Neural cell (in vitro differentiated cells): ENCODE measurements around the gene SAA1. TPM values are rescaled to one million over a fixed set of nuclear protein-coding genes. Genes with fewer than 3 reads are reported as not detected.

Experiments
- H2AFZ ChIP-seq: fragments of 200-600, 300-800 bp; sonication (generic), shearing (Covaris generic); 2 replicates; pipeline ENCODE4 v1.6.0; 2014; ENCODE audit warnings: low read depth, mild to moderate bottlenecking, antibody characterized with exemption, low read length, moderate library complexity
- H3F3A ChIP-seq: fragments of 200-600 bp; shearing (Covaris generic); 2 replicates; pipeline ENCODE4 v1.6.1; 2016; ENCODE audit warnings: mild to moderate bottlenecking, moderate library complexity, mixed read lengths, antibody characterized with exemption, low read length; ENCODE audit not compliant: insufficient read depth, poor library complexity, severe bottlenecking
- H3K27ac ChIP-seq: fragments of 200-600, 300-800 bp; sonication (generic), shearing (Covaris generic); 2 replicates; pipeline ENCODE4 v1.5.1; 2014; ENCODE audit warnings: mild to moderate bottlenecking, low read length, moderate library complexity
- H3K27me3 ChIP-seq: fragments of 300-800, 200-600 bp; sonication (generic), shearing (Covaris generic); 2 replicates; pipeline ENCODE4 v1.6.0; 2014; ENCODE audit warnings: mild to moderate bottlenecking, low read depth, low read length, moderate library complexity; ENCODE audit not compliant: insufficient read depth
- H3K36me3 ChIP-seq: fragments of 300-800, 200-600 bp; sonication (generic), shearing (Covaris generic); 2 replicates; pipeline ENCODE4 v1.5.1; 2014; ENCODE audit warnings: mild to moderate bottlenecking, antibody characterized with exemption, low read length, moderate library complexity; ENCODE audit not compliant: insufficient read depth
- H3K4me2 ChIP-seq: fragments of 300-800, 200-600 bp; sonication (generic), shearing (Covaris generic); 2 replicates; pipeline ENCODE4 v1.6.0; 2014; ENCODE audit warnings: mild to moderate bottlenecking, low read length
- H3K4me3 ChIP-seq: fragments of 300-800, 200-600 bp; sonication (generic), shearing (Covaris generic); 2 replicates; pipeline ENCODE4 v1.5.1; 2014; ENCODE audit warnings: mild to moderate bottlenecking, low read length, moderate library complexity
- H3K79me2 ChIP-seq: fragments of 200-600 bp; shearing (Covaris generic); replicated peaks from 2 replicates; pipeline ENCODE4 v1.6.0; 2014; ENCODE audit warnings: mild to moderate bottlenecking, low read length, moderate library complexity; ENCODE audit not compliant: insufficient read depth
- H3K9ac ChIP-seq: fragments of 300-800, 200-600 bp; sonication (generic), shearing (Covaris generic); 2 replicates; pipeline ENCODE4 v1.6.1; 2016; ENCODE audit warnings: mild to moderate bottlenecking, low read length, mixed read lengths
- H3K9me2 ChIP-seq: fragments of 200-600 bp; shearing (Covaris generic); 2 replicates; pipeline ENCODE4 v1.6.1; 2016; ENCODE audit warnings: mild to moderate bottlenecking, low read length, mixed read lengths; ENCODE audit not compliant: insufficient read depth
- H3K9me3 ChIP-seq: fragments of 200-600, 300-800 bp; sonication (generic), shearing (Covaris generic); 2 replicates; pipeline ENCODE4 v1.6.1; 2016; ENCODE audit warnings: mild to moderate bottlenecking, mixed run types, low read length, moderate library complexity, mixed read lengths
- H4K20me1 ChIP-seq: fragments of 200-600 bp; shearing (Covaris generic); 2 replicates; pipeline ENCODE4 v1.6.1; 2016; ENCODE audit warnings: mild to moderate bottlenecking, mixed run types; ENCODE audit not compliant: insufficient read depth
- CTCF ChIP-seq: fragments of 450-650 bp; IDR thresholded peaks from 2 replicates; pipeline ENCODE4 v1.5.1; 2014; ENCODE audit warnings: antibody characterized with exemption, mild to moderate bottlenecking, moderate library complexity; ENCODE audit not compliant: poor library complexity, severe bottlenecking
- EP300 ChIP-seq: fragments of 450-650 bp; conservative IDR thresholded peaks from 2 replicates; pipeline ENCODE4 v1.6.1; 2014; ENCODE audit warnings: antibody characterized with exemption, mild to moderate bottlenecking, moderate library complexity; ENCODE audit not compliant: poor library complexity, severe bottlenecking
- EZH2 ChIP-seq: fragments of 200-600, 300-800 bp; shearing (Covaris generic), sonication (generic); IDR thresholded peaks from 2 replicates; pipeline ENCODE4 v1.6.1; 2014; ENCODE audit warnings: antibody characterized with exemption, low read length, borderline replicate concordance, mild to moderate bottlenecking; ENCODE audit not compliant: insufficient read depth, poor library complexity, severe bottlenecking
- MXI1 ChIP-seq: fragments of 450-650 bp; conservative IDR thresholded peaks from 2 replicates; pipeline ENCODE4 v1.6.1; 2014; ENCODE audit warnings: antibody characterized with exemption, mild to moderate bottlenecking; ENCODE audit not compliant: poor library complexity, severe bottlenecking
- POLR2AphosphoS5 ChIP-seq: IDR thresholded peaks from 2 replicates; pipeline ENCODE4 v1.6.1; 2012
- RAD21 ChIP-seq: fragments of 450-650 bp; conservative IDR thresholded peaks from 2 replicates; pipeline ENCODE4 v1.6.1; 2014; ENCODE audit warnings: antibody characterized with exemption, mild to moderate bottlenecking, moderate library complexity
- REST ChIP-seq: IDR thresholded peaks from 2 replicates; pipeline ENCODE4 v1.6.1; 2012; ENCODE audit warnings: borderline replicate concordance
- SMC3 ChIP-seq: fragments of 450-650 bp; conservative IDR thresholded peaks from 2 replicates; pipeline ENCODE4 v1.6.1; 2014; ENCODE audit warnings: antibody characterized with exemption, mild to moderate bottlenecking, moderate library complexity; ENCODE audit not compliant: poor library complexity
- TAF1 ChIP-seq: IDR thresholded peaks from 2 replicates; pipeline ENCODE4 v1.6.1; 2012; ENCODE audit warnings: low read depth
- polyA plus RNA-seq: library from polyadenylated mRNA; depleted of rRNA; stranded (reverse); fragments of >200 nt; gene quantifications from 2 replicates; pipeline ENCODE4 v1.2.3, GENCODE V29; 2014

SAA1 gene
- polyA plus RNA-seq, 1 donor from 2014 or later, result not detected

- H3K9ac ChIP-seq, result no peak overlapping the region
- H3K9me3 ChIP-seq, result no peaks in the 10 kb centered on the region
- H3K36me3 ChIP-seq, result no peaks in the 10 kb centered on the region
- no peak overlapping the region for H3K27ac ChIP-seq
- H4K20me1 ChIP-seq, result no peaks in the 10 kb centered on the region
- no peak overlapping the region for H3K4me3 ChIP-seq
- no peak overlapping the region for H2AFZ ChIP-seq
- H3F3A ChIP-seq, result no peaks in the 10 kb centered on the region
- no peaks in the 10 kb centered on the region for H3K9me2 ChIP-seq
- TF ChIP-seq CTCF (no peak), REST (no peak), SMC3 (no peak), EP300 (no peak), RAD21 (no peak), EZH2 (no peak), MXI1 (no peak)
- no peaks in the 10 kb centered on the region for H3K27me3 ChIP-seq
- H3K4me2 ChIP-seq, result no peak overlapping the region
- peaks cover 13% of the 10 kb centered on the region for H3K79me2 ChIP-seq
These were observed 48.9 kb downstream of the SAA1 start for GRCh38 chr11:18314784-18315523.

- Histone ChIP-seq H3K79me2 (peaks cover 23% of the 10 kb centered on the region), H3K9me2 (no peaks in the 10 kb centered on the region), H3K36me3 (no peaks in the 10 kb centered on the region), H2AFZ (no peak overlapping the region), H3K27me3 (no peaks in the 10 kb centered on the region), H3K9ac (no peak overlapping the region), H3F3A (no peaks in the 10 kb centered on the region), H3K9me3 (no peaks in the 10 kb centered on the region), H3K4me2 (no peak overlapping the region), H4K20me1 (no peaks in the 10 kb centered on the region), H3K27ac (no peak overlapping the region), H3K4me3 (no peak overlapping the region)
- TF ChIP-seq EZH2 (no peak), RAD21 (no peak), MXI1 (no peak), CTCF (no peak), EP300 (no peak), TAF1 (no peak), POLR2AphosphoS5 (no peak), REST (no peak), SMC3 (no peak)
These were observed 49.8 kb downstream of the SAA1 start for GRCh38 chr11:18315893-18316292.
